Measurements from ENCODE around the gene SOX10. TPM values are rescaled to one million over a fixed set of nuclear protein-coding genes. Genes with fewer than 3 reads are reported as not detected.

Gene SOX10
- total and polyA plus RNA-seq, 2 donors from 2014 or later = 0.22 to 1.5 TPM

DNA sequence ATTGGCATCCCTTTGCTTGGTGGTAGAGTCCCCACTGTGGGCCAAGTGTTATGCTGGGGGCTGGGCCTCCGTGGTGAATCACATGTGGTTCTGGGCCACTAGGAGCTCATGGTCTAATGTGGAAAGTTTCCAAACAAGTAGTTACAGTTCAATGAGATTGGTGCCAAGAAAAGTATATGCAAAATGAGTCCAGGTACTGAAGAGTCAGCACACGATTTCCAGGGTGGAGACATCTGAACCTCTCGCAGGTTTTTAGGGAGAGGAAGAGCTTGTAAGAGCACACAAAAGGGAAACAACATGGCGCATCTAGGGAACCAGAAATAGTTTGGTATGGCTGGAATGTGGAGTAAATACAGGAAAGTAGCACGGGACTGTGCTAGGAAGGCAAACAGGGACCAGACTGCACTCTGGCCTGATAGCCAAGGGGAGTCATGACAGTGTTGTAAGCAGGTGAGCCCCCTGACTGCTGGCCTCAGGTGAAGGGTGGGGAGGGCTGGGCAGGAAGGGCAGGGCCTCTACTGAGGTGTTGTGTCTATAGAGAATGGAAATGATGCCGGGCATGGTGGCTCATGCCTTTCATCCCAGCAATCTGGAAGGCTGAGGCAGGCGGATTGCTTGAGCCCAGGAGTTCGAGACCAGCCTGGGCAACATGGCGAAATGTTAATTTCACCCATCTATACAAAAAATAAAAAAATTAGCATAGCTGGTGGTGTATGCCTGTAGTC is 18.3 kb downstream of the SOX10 start:
- intact Hi-C loops (cut with DNase I) = loop anchor here (10.0 kb wide), 1 partner anchor 151 kb away; no protein-coding TSS in a partner anchor

GRCh38 chr22:37961062-37961461 is 23.3 kb downstream of the SOX10 start:
- TF ChIP-seq CTCF (IDR thresholded peaks at IDR 0.05; ENCODE audit: borderline replicate concordance, extremely low read depth, insufficient read depth) = no peak
- H3K9ac ChIP-seq (ENCODE audit: low read length in 3 of 3) = no peak overlapping the region
- intact Hi-C loops (cut with DNase I) = loop anchor here (10.0 kb wide), 1 partner anchor 146 kb away; no protein-coding TSS in a partner anchor
- peaks cover 0 to 6% (median 2%) of the 10 kb centered on the region in 3 donors for H3K4me1 ChIP-seq (ENCODE audit: control insufficient read depth in 2 of 3, insufficient read depth in 2 of 3, low read depth in 1 of 3, low read length in 3 of 3)
- peaks cover 4 to 30% (median 24%) of the 10 kb centered on the region in 3 donors for H3K36me3 ChIP-seq (ENCODE audit: control insufficient read depth in 2 of 3, insufficient read depth in 3 of 3, low read length in 3 of 3)
- FAIRE-seq (no peak), DNase-seq (no peak)
- H3K9me3 ChIP-seq (ENCODE audit: control insufficient read depth in 2 of 3, insufficient read depth in 1 of 3, low read length in 3 of 3) = no peaks in the 10 kb centered on the region
- H3K27ac ChIP-seq (ENCODE audit: low read depth in 2 of 2, low read length in 2 of 2) = no peak overlapping the region
- no peaks in the 10 kb centered on the region for H3K27me3 ChIP-seq (ENCODE audit: control insufficient read depth, insufficient read depth, low read length)
- H3K4me3 ChIP-seq (ENCODE audit: low read length in 3 of 3) = no peak overlapping the region

More for the DNA sequence above, 18.3 kb downstream of the SOX10 start:
- no peak for FAIRE-seq
- Histone ChIP-seq H3K9me3 (ENCODE audit: control insufficient read depth in 2 of 3, insufficient read depth in 1 of 3, low read length in 3 of 3) (no peaks in the 10 kb centered on the region), H3K4me1 (ENCODE audit: control insufficient read depth in 2 of 3, insufficient read depth in 2 of 3, low read depth in 1 of 3, low read length in 3 of 3) (peaks cover 0 to 7% (median 6%) of the 10 kb centered on the region in 3 donors), H3K27ac (ENCODE audit: low read depth in 2 of 2, low read length in 2 of 2) (no peak overlapping the region), H3K9ac (ENCODE audit: low read length in 3 of 3) (no peak overlapping the region), H3K4me3 (ENCODE audit: low read length in 3 of 3) (no peak overlapping the region), H3K27me3 (ENCODE audit: control insufficient read depth, insufficient read depth, low read length) (no peaks in the 10 kb centered on the region), H3K36me3 (ENCODE audit: control insufficient read depth in 2 of 3, insufficient read depth in 3 of 3, low read length in 3 of 3) (peaks cover 6 to 27% (median 14%) of the 10 kb centered on the region in 3 donors)
- no peak for TF ChIP-seq CTCF (IDR thresholded peaks at IDR 0.05; ENCODE audit: borderline replicate concordance, extremely low read depth, insufficient read depth)
- no peak for DNase-seq

DNA sequence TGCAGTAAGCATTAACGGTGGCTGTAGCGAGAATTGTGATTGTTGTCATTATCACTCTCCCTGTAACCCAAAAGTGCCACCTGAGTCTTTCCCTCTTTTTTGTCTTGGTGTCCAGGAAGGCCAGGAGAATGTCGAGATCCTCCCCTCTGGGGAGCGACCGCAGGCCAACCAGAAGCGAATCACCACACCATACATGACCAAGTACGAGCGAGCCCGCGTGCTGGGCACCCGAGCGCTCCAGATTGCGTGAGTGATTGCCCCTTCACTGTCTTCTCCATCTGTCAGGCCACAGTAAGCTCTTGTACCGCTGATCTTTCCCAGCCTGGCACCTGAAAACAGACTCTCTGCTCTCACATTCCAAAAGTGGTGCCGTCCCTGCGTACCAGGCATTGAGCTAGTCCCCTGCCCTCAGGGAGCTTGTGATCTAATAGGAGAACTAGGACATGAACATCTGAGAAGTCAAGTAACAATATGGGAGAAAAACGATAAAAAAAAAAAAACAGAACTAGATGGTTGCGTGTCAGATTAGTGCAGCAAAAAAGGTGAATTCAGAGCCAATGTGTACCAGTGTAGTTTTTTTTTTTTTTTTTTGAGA is 25.0 kb downstream of the SOX10 start:
- H3K27me3 ChIP-seq (ENCODE audit: control insufficient read depth, insufficient read depth, low read length) = no peaks in the 10 kb centered on the region
- peaks cover 4 to 30% (median 24%) of the 10 kb centered on the region in 3 donors for H3K36me3 ChIP-seq (ENCODE audit: control insufficient read depth in 2 of 3, insufficient read depth in 3 of 3, low read length in 3 of 3)
- H3K4me1 ChIP-seq (ENCODE audit: control insufficient read depth in 2 of 3, insufficient read depth in 2 of 3, low read depth in 1 of 3, low read length in 3 of 3) = peaks cover 0 to 5% (median 3%) of the 10 kb centered on the region in 3 donors
- no peak overlapping the region for H3K27ac ChIP-seq (ENCODE audit: low read depth in 2 of 2, low read length in 2 of 2)
- FAIRE-seq (no peak), DNase-seq (peak in 1 of 5 donors; percentile 67)
- no peak for TF ChIP-seq CTCF (IDR thresholded peaks at IDR 0.05; ENCODE audit: borderline replicate concordance, extremely low read depth, insufficient read depth)
- H3K9me3 ChIP-seq (ENCODE audit: control insufficient read depth in 2 of 3, insufficient read depth in 1 of 3, low read length in 3 of 3) = no peaks in the 10 kb centered on the region
- no peak overlapping the region for H3K4me3 ChIP-seq (ENCODE audit: low read length in 3 of 3)
- intact Hi-C loops (cut with DNase I) = no loop called here
- no peak overlapping the region for H3K9ac ChIP-seq (ENCODE audit: low read length in 3 of 3)
